DOHH2 (cell line): ENCODE data around the gene PPP1R2C.

Experiments
- H3F3A ChIP-seq: fragments of 200-600 bp; sonication (generic), shearing (Covaris generic); 2 replicates; pipeline ENCODE4 v1.6.0; 2016; ENCODE audit warnings: antibody characterized with exemption, mild to moderate bottlenecking; ENCODE audit not compliant: control insufficient read depth, insufficient read depth
- H3K27ac ChIP-seq: fragments of 200-600 bp; sonication (generic); 2 replicates; pipeline ENCODE4 v1.5.1; 2014; ENCODE audit warnings: low read depth, mild to moderate bottlenecking, low read length, moderate library complexity
- H3K27me3 ChIP-seq: fragments of 200-600 bp; sonication (generic); 2 replicates; pipeline ENCODE4 v1.6.1; 2014; ENCODE audit warnings: mild to moderate bottlenecking, low read length, mixed read lengths; ENCODE audit not compliant: control insufficient read depth
- H3K36me3 ChIP-seq: fragments of 200-600 bp; sonication (generic); 2 replicates; pipeline ENCODE4 v1.6.1; 2014; ENCODE audit warnings: mild to moderate bottlenecking, low read length, moderate library complexity, mixed read lengths; ENCODE audit not compliant: control insufficient read depth
- H3K4me1 ChIP-seq: fragments of 200-600 bp; sonication (generic); 2 replicates; pipeline ENCODE4 v1.6.1; 2014; ENCODE audit warnings: mild to moderate bottlenecking, low read length, mixed read lengths; ENCODE audit not compliant: control insufficient read depth
- H3K4me2 ChIP-seq: fragments of 200-600 bp; sonication (generic); 2 replicates; pipeline ENCODE4 v1.6.0; 2014; ENCODE audit warnings: mild to moderate bottlenecking, low read length, moderate library complexity
- H3K4me3 ChIP-seq: fragments of 200-600 bp; sonication (generic); 2 replicates; pipeline ENCODE4 v1.5.1; 2014; ENCODE audit warnings: mild to moderate bottlenecking, low read length, mixed read lengths
- H3K79me2 ChIP-seq: fragments of 200-600 bp; sonication (generic); 2 replicates; pipeline ENCODE4 v1.6.1; 2014; ENCODE audit warnings: mild to moderate bottlenecking, low read length, mixed read lengths; ENCODE audit not compliant: control insufficient read depth
- H3K9me2 ChIP-seq: fragments of 200-600 bp; sonication (generic); replicated peaks from 2 replicates; pipeline ENCODE4 v1.6.1; 2014; ENCODE audit warnings: mild to moderate bottlenecking, low read length, mixed read lengths; ENCODE audit not compliant: control insufficient read depth
- H3K9me3 ChIP-seq: fragments of 200-600 bp; sonication (generic); 2 replicates; pipeline ENCODE4 v1.6.1; 2014; ENCODE audit warnings: antibody characterized with exemption, low read length, mixed read lengths; ENCODE audit not compliant: control insufficient read depth, insufficient read depth
- H4K20me1 ChIP-seq: fragments of 200-600 bp; sonication (generic); 2 replicates; pipeline ENCODE4 v1.6.0; 2014; ENCODE audit warnings: low read depth, mild to moderate bottlenecking, antibody characterized with exemption, low read length, moderate library complexity; ENCODE audit not compliant: control insufficient read depth, insufficient read depth
- EZH2phosphoT487 ChIP-seq: fragments of 200-600 bp; sonication (generic); IDR thresholded peaks from 2 replicates; pipeline ENCODE4 v1.6.1; 2017; ENCODE audit warnings: borderline replicate concordance, mild to moderate bottlenecking, antibody characterized with exemption, low read length, moderate library complexity, mixed read lengths
- TF ChIP-seq, protein P1 (sequence below): fragments of 200-600 bp; sonication (generic); IDR thresholded peaks from one replicate; pipeline ENCODE4 v1.5.1; 2014; ENCODE audit warnings: antibody characterized with exemption, mild to moderate bottlenecking, low read depth, low read length; ENCODE audit not compliant: poor library complexity, severe bottlenecking

Gene PPP1R2C

DNA sequence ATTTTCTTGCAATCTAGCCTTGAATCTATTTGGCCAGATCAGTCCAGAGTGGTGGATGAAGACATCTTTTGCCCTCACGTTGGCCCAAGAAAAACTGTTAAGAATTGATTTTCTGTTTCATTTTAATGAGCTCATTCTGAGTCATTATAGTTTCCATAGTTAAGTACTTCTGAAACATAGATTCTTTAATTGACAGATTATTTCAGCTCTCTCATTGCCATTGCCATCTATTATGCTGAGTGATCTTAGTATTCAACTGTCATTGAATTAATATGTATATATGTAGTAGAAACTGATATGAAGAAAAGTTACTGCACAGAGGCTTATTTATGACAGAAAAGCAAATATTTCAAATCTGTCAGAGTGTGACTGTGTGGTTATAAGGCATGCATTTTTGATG lies 45.5 kb upstream of the PPP1R2C start:
- Histone ChIP-seq H3F3A (no peaks in the 10 kb centered on the region), H3K27me3 (no peaks in the 10 kb centered on the region), H3K9me3 (no peaks in the 10 kb centered on the region; the same call in 1 of the 2 replicates), H3K4me1 (no peaks in the 10 kb centered on the region), H3K27ac (no peak overlapping the region), H3K36me3 (no peaks in the 10 kb centered on the region), H3K4me3 (no peak overlapping the region), H4K20me1 (no peaks in the 10 kb centered on the region), H3K9me2 (no peaks in the 10 kb centered on the region), H3K4me2 (no peak overlapping the region), H3K79me2 (no peaks in the 10 kb centered on the region)
- TF ChIP-seq, protein P1, sequence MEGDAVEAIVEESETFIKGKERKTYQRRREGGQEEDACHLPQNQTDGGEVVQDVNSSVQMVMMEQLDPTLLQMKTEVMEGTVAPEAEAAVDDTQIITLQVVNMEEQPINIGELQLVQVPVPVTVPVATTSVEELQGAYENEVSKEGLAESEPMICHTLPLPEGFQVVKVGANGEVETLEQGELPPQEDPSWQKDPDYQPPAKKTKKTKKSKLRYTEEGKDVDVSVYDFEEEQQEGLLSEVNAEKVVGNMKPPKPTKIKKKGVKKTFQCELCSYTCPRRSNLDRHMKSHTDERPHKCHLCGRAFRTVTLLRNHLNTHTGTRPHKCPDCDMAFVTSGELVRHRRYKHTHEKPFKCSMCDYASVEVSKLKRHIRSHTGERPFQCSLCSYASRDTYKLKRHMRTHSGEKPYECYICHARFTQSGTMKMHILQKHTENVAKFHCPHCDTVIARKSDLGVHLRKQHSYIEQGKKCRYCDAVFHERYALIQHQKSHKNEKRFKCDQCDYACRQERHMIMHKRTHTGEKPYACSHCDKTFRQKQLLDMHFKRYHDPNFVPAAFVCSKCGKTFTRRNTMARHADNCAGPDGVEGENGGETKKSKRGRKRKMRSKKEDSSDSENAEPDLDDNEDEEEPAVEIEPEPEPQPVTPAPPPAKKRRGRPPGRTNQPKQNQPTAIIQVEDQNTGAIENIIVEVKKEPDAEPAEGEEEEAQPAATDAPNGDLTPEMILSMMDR, result no peak
- TF ChIP-seq EZH2phosphoT487, result no peak

DNA sequence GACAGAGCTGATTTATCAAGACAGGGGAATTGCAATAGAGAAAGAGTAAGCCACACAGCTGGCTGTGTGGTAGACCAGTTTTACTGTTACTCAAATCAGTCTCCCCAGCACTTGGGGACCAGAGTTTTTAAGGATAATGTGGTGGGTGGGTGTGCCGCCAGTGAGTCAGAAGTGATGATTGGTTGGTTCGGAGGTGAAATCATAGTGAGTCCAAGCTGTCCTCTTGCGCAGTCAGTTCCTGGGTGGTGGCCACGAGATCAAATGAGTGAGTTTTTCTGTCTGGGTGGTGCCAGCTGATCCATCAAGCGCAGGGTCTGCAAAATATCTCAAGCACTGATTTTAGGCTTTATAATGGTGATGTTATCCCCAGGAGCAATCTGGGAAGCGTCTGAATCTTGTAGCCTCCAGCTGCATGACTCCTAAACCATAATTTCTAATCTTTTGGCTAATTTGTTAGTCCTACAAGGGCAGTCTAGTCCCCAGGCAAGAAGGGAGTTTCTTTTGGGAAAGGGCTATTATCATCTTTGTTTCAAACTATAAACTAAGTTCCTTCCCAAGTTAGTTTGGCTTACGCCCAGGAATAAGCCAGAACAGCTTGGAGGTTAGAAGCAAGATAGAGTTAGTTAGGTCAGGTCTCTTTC lies 44.0 kb upstream of the PPP1R2C start:
- no peaks in the 10 kb centered on the region for H3K9me2 ChIP-seq
- H4K20me1 ChIP-seq, result no peaks in the 10 kb centered on the region
- TF ChIP-seq, protein P1, result no peak
- TF ChIP-seq EZH2phosphoT487, result no peak
- no peak overlapping the region for H3K4me2 ChIP-seq
- H3K4me3 ChIP-seq, result no peak overlapping the region
- no peaks in the 10 kb centered on the region; the same call in 1 of the 2 replicates for H3K9me3 ChIP-seq
- H3K27ac ChIP-seq, result no peak overlapping the region
- H3F3A ChIP-seq, result no peaks in the 10 kb centered on the region
- no peaks in the 10 kb centered on the region for H3K36me3 ChIP-seq
- no peaks in the 10 kb centered on the region for H3K4me1 ChIP-seq
- H3K27me3 ChIP-seq, result no peaks in the 10 kb centered on the region
- H3K79me2 ChIP-seq, result no peaks in the 10 kb centered on the region

DNA sequence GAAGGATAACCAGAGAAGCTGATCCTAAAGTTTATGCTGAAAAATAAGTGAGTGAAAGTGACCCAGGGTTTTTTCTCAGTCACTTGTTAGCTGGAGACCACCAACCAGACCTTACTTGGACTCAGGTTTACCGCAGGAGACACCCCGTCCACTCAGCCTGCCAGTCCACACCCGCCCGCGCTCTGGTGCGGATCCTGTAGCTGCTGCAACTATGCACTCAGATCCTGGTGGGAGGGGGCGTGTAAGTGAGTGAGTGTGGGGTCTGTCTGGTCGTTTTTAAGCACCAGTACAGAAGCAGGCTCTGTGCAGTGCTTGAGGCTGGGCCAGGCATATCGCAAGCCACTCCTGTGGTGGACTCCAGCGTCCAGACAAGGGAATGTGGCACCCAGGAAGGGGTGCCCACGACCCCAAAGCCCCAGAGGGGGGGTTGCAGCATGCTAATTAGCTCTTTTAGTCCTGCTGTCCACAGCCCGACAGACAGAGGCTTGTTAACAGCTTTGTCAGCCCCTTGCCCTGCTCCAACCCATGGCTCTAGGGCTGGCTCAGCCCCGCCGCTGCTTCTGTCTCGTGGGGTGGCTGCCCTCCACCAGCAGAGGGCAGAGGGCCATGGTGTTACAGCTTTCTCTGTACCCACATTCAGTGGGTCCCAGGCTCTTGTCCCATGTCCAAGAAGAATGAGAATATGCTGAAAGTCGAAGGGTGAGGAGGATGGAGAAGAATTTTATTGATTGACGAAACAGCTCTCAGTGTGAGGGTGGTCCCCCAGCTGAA lies 40.4 kb upstream of the PPP1R2C start:
- H3K9me2 ChIP-seq, result no peaks in the 10 kb centered on the region
- H3K9me3 ChIP-seq, result no peaks in the 10 kb centered on the region
- no peaks in the 10 kb centered on the region for H3K4me1 ChIP-seq
- H3K4me2 ChIP-seq, result no peak overlapping the region
- no peaks in the 10 kb centered on the region for H3K36me3 ChIP-seq
- no peaks in the 10 kb centered on the region for H3K79me2 ChIP-seq
- no peak overlapping the region for H3K4me3 ChIP-seq
- TF ChIP-seq EZH2phosphoT487, result no peak
- TF ChIP-seq, protein P1, result no peak
- no peak overlapping the region for H3K27ac ChIP-seq
- H4K20me1 ChIP-seq, result no peaks in the 10 kb centered on the region
- H3K27me3 ChIP-seq, result no peaks in the 10 kb centered on the region
- H3F3A ChIP-seq, result no peaks in the 10 kb centered on the region
